Measurements from ENCODE around the gene CSPG5.

CSPG5 gene

GRCh38 chr3:47578691-47579632 is at the start of gene CSPG5:
TSS of gene CSPG5 (minus strand) at chr3:47578865. CDS start at chr3:47578693, 172 bp downstream.
- no peak for DNase-seq

GRCh38 chr3:47628426-47628825 is 49.8 kb upstream of the CSPG5 start:
- no peak for DNase-seq

GRCh38 chr3:47622671-47623461 is 44.2 kb upstream of the CSPG5 start:
- no peak for DNase-seq

GRCh38 chr3:47617086-47618010 is 38.7 kb upstream of the CSPG5 start:
- no peak for DNase-seq

GRCh38 chr3:47614788-47615187 is 36.1 kb upstream of the CSPG5 start:
- DNase-seq = no peak

- no peak for DNase-seq
These were observed 35.1 kb upstream of the CSPG5 start for GRCh38 chr3:47613722-47614121.

GRCh38 chr3:47612879-47613278 is 34.2 kb upstream of the CSPG5 start:
- DNase-seq = no peak

GRCh38 chr3:47612178-47612577 is 33.5 kb upstream of the CSPG5 start:
- DNase-seq = no peak

- DNase-seq = no peak
These were observed 32.9 kb upstream of the CSPG5 start for GRCh38 chr3:47611576-47611975.

- DNase-seq = no peak
These were observed 31.9 kb upstream of the CSPG5 start for GRCh38 chr3:47610583-47610982.

GRCh38 chr3:47607335-47607734 is 28.7 kb upstream of the CSPG5 start:
- no peak for DNase-seq

GRCh38 chr3:47606165-47606564 is 27.5 kb upstream of the CSPG5 start:
- no peak for DNase-seq

- DNase-seq = no peak
These were observed 27.0 kb upstream of the CSPG5 start for GRCh38 chr3:47605652-47606051.

GRCh38 chr3:47604145-47604544 is 25.5 kb upstream of the CSPG5 start:
- DNase-seq = no peak

- no peak for DNase-seq
These were observed 24.7 kb upstream of the CSPG5 start for GRCh38 chr3:47603332-47603731.

GRCh38 chr3:47601281-47601680 is 22.6 kb upstream of the CSPG5 start:
- DNase-seq = no peak

GRCh38 chr3:47594792-47595191 is 16.1 kb upstream of the CSPG5 start:
- no peak for DNase-seq

GRCh38 chr3:47592066-47592795 is 13.6 kb upstream of the CSPG5 start:
- DNase-seq = no peak

- no peak for DNase-seq
These were observed 11.6 kb upstream of the CSPG5 start for GRCh38 chr3:47590216-47590615.

GRCh38 chr3:47588587-47588986 is 9.9 kb upstream of the CSPG5 start:
- DNase-seq = no peak

- DNase-seq = no peak
These were observed 9.4 kb upstream of the CSPG5 start for GRCh38 chr3:47588053-47588452.

GRCh38 chr3:47586746-47587145 is 8.1 kb upstream of the CSPG5 start:
- DNase-seq = no peak
